NT2/D1 (cell line): ENCODE results near the gene OTOG.
A peak's percentile ranks its signal among the peaks of the same experiment; 100 is the strongest.

Source experiments
- DNase-seq: peaks from one replicate; pipeline ENCODE4 v3.0.0-alpha.2; 2011; ENCODE audit warnings: low read depth, low spot score
- H3K27me3 ChIP-seq: 2 replicates; pipeline ENCODE4 v1.6.0; 2011; ENCODE audit warnings: mild to moderate bottlenecking; ENCODE audit not compliant: insufficient read length, insufficient read depth
- H3K36me3 ChIP-seq: 2 replicates; pipeline ENCODE4 v1.6.1; 2011; ENCODE audit warnings: mild to moderate bottlenecking, low read length, mixed read lengths; ENCODE audit not compliant: insufficient read depth, insufficient read length
- H3K4me1 ChIP-seq: 2 replicates; pipeline ENCODE4 v1.5.1; 2011; ENCODE audit not compliant: insufficient read depth, insufficient read length
- H3K4me3 ChIP-seq: 2 replicates; pipeline ENCODE4 v1.5.1; 2011; ENCODE audit warnings: low read depth; ENCODE audit not compliant: insufficient read length
- H3K9ac ChIP-seq: 2 replicates; pipeline ENCODE4 v1.6.0; 2011; ENCODE audit warnings: low read depth; ENCODE audit not compliant: insufficient read length
- H3K9me3 ChIP-seq: 2 replicates; pipeline ENCODE4 v1.5.1; 2011; ENCODE audit warnings: mild to moderate bottlenecking, low read length; ENCODE audit not compliant: insufficient read depth
- SUZ12 ChIP-seq: IDR thresholded peaks from 2 replicates; pipeline ENCODE4 v1.6.1; 2011; ENCODE audit not compliant: insufficient read length, insufficient read depth; ENCODE audit errors: extremely low read depth
- YY1 ChIP-seq: IDR thresholded peaks from 2 replicates; pipeline ENCODE4 v1.6.1; 2011; ENCODE audit not compliant: insufficient read length, insufficient read depth
- ZNF274 ChIP-seq: IDR thresholded peaks from 2 replicates; pipeline ENCODE4 v1.6.1; 2011; ENCODE audit warnings: mild to moderate bottlenecking, low read depth, low read length

The OTOG gene

GRCh38 chr11:17602105-17603001 lies 55.3 kb downstream of the OTOG start:
- Histone ChIP-seq H3K4me1 (peaks cover 8% of the 10 kb centered on the region), H3K4me3 (no peak overlapping the region)
- DNase-seq = no peak

DNA sequence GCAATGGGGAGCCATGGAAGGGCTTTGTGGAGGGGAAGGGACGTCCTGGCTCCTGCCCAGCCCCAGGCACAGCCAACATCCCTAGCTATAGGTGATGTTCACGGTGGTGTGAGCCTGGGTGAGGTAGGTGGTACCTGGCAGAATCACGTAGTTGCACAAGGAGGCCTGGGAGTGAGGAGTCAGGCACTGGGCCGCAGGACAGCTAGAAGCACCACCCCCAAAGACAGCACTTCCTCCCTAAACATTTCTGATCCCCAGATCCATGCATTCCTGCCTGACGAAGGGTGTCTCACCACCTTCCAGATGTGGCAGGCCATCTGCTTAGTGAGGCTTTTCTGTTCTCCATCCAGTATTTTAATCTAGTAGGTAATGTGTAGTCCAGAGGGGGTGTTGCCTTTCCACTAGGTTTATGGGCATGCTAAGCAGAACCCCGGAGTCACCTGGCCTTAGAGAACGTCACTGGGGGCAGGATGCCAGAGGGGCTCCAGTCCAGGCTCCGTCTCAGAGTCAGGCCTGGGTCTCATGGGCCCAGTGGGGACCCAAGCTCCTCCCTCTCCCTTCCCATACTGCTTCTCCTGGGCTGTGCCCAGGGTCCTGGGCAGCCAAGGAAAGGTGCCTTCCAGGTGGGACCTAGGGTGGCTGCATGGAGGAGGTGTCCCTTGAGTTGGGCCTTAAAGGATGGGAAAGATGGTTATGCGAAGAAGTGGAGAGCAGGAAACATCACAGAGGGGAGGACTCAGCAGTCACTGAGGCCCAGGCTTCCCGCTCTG lies 56.2 kb downstream of the OTOG start:
- TF ChIP-seq YY1 (no peak), SUZ12 (no peak), ZNF274 (no peak)
- no peaks in the 10 kb centered on the region for H3K9me3 ChIP-seq
- H3K4me1 ChIP-seq = peaks cover 8% of the 10 kb centered on the region
- DNase-seq = no peak
- no peak overlapping the region for H3K9ac ChIP-seq
- H3K4me3 ChIP-seq = no peak overlapping the region
- no peaks in the 10 kb centered on the region for H3K36me3 ChIP-seq
- peaks cover 47% of the 10 kb centered on the region for H3K27me3 ChIP-seq

More at GRCh38 chr11:17602105-17603001, 55.3 kb downstream of the OTOG start:
- H3K9ac ChIP-seq = no peak overlapping the region
- H3K9me3 ChIP-seq = no peaks in the 10 kb centered on the region
- peaks cover 47% of the 10 kb centered on the region for H3K27me3 ChIP-seq
- TF ChIP-seq SUZ12 (no peak), YY1 (no peak), ZNF274 (no peak)
- H3K36me3 ChIP-seq = no peaks in the 10 kb centered on the region

GRCh38 chr11:17604201-17604914 lies 57.3 kb downstream of the OTOG start:
- Histone ChIP-seq H3K9me3 (no peaks in the 10 kb centered on the region), H3K27me3 (peaks cover 40% of the 10 kb centered on the region), H3K9ac (no peak overlapping the region), H3K4me1 (peaks cover 8% of the 10 kb centered on the region), H3K4me3 (no peak overlapping the region), H3K36me3 (no peaks in the 10 kb centered on the region)
- DNase-seq = no peak
- TF ChIP-seq SUZ12 = no peak
- no peak for TF ChIP-seq YY1
- TF ChIP-seq ZNF274 = no peak

GRCh38 chr11:17604915-17605233 lies 57.8 kb downstream of the OTOG start:
- H3K27me3 ChIP-seq = peaks cover 35% of the 10 kb centered on the region
- H3K9me3 ChIP-seq = no peaks in the 10 kb centered on the region
- no peak for TF ChIP-seq SUZ12
- no peak for TF ChIP-seq ZNF274
- no peak for TF ChIP-seq YY1
- H3K4me1 ChIP-seq = peaks cover 8% of the 10 kb centered on the region
- no peak for DNase-seq
- H3K9ac ChIP-seq = no peak overlapping the region
- H3K36me3 ChIP-seq = no peaks in the 10 kb centered on the region
- H3K4me3 ChIP-seq = no peak overlapping the region

- Histone ChIP-seq H3K4me3 (no peak overlapping the region), H3K9me3 (no peaks in the 10 kb centered on the region), H3K27me3 (peaks cover 27% of the 10 kb centered on the region), H3K4me1 (peaks cover 8% of the 10 kb centered on the region), H3K9ac (peak overlapping the region; percentile 21), H3K36me3 (no peaks in the 10 kb centered on the region)
- TF ChIP-seq ZNF274 (no peak), YY1 (no peak), SUZ12 (no peak)
- no peak for DNase-seq
Observed at GRCh38 chr11:17605651-17606122, 58.6 kb downstream of the OTOG start.

- Histone ChIP-seq H3K9me3 (no peaks in the 10 kb centered on the region), H3K9ac (no peak overlapping the region), H3K4me3 (no peak overlapping the region), H3K27me3 (peaks cover 23% of the 10 kb centered on the region), H3K36me3 (no peaks in the 10 kb centered on the region), H3K4me1 (peaks cover 8% of the 10 kb centered on the region)
- no peak for DNase-seq
- TF ChIP-seq YY1 (no peak), SUZ12 (no peak), ZNF274 (no peak)
Observed at GRCh38 chr11:17606233-17607082, 59.4 kb downstream of the OTOG start.
